Thyroid gland (tissue), 4 donors: Measurements from ENCODE around the gene ARPP21. TPM values are rescaled to one million over a fixed set of nuclear protein-coding genes. Genes with fewer than 3 reads are reported as not detected.

ENCODE experiments used
- DNase-seq, 2 donors: peaks; one replicate each; pipeline ENCODE4 v3.0.0-alpha.2; 2019
- H3K27ac ChIP-seq, 3 donors: fragments of 200-600 bp; sonication (generic); 1 replicate in 2 of 3; 2 replicates in 1 of 3; pipeline ENCODE4 v1.5.1; 2016 to 2019; ENCODE audit warnings: mild to moderate bottlenecking in 1 of 3, moderate library complexity in 1 of 3
- H3K27me3 ChIP-seq: fragments of 200-600 bp; sonication (generic); one replicate; pipeline ENCODE4 v1.5.1; 2019
- H3K36me3 ChIP-seq, 2 donors: fragments of 200-600 bp; sonication (generic); one replicate each; pipeline ENCODE4 v1.5.1; 2016 to 2019
- H3K4me1 ChIP-seq, 2 donors: fragments of 200-600 bp; sonication (generic); one replicate each; pipeline ENCODE4 v1.5.1; 2017 to 2019
- H3K4me3 ChIP-seq, 3 donors: fragments of 200-600 bp; sonication (generic); replicated peaks in 1 of 3; 1 replicate in 2 of 3; 2 replicates in 1 of 3; pipeline ENCODE4 v1.5.1; 2016; ENCODE audit warnings: mild to moderate bottlenecking in 1 of 3
- H3K9me3 ChIP-seq: fragments of 200-600 bp; sonication (generic); one replicate; pipeline ENCODE4 v1.5.1; 2017
- CTCF ChIP-seq, 6 experiments: fragments of 200-600 bp in 3 of 6; fragments of 450-650 bp in 3 of 6; sonication (generic) in 3 of 6; IDR thresholded peaks; one replicate each; pipeline ENCODE4 v1.5.1; 2016 to 2019; ENCODE audit warnings: antibody characterized with exemption in 6 of 6, mild to moderate bottlenecking in 2 of 6, inconsistent platforms in 1 of 6, moderate library complexity in 1 of 6
- POLR2A ChIP-seq, 2 donors: fragments of 450-650 bp; IDR thresholded peaks; one replicate each; pipeline ENCODE4 v1.6.1; 2017; ENCODE audit warnings: antibody characterized with exemption in 2 of 2, mild to moderate bottlenecking in 2 of 2, moderate library complexity in 1 of 2
- WGBS, 2 donors: methylation state at CpG; one replicate each; pipeline ENCODE4 v1.1.5; 2017; 5-methylcytosine and 5-hydroxymethylcytosine counted together
- intact Hi-C: fragments of 100-400 bp; cut with DNase I; formaldehyde crosslinking; loops from one replicate; pipeline ENCODE4 v1.15.1; 2023
- total RNA-seq, 4 donors: library from RNA; depleted of rRNA; stranded (reverse); fragments of >200 nt; gene quantifications; one replicate each; pipeline ENCODE4 v1.2.3, GENCODE V29; 2016

The ARPP21 gene
- total RNA-seq, 4 donors from 2014 or later = not detected

- H3K4me1 ChIP-seq = no peaks in the 10 kb centered on the region
- no peak overlapping the region for H3K27ac ChIP-seq
- WGBS, 2 donors = 84 to 89% methylated on average over 1 of the region's 1 CpG
- no peak for TF ChIP-seq POLR2A (IDR thresholded peaks at IDR 0.05)
- intact Hi-C loops = no loop called here
- H3K4me3 ChIP-seq = no peak overlapping the region
- H3K9me3 ChIP-seq = no peaks in the 10 kb centered on the region
- no peaks in the 10 kb centered on the region for H3K36me3 ChIP-seq
- no peak for DNase-seq
- H3K27me3 ChIP-seq = no peaks in the 10 kb centered on the region
These were observed 122.0 kb downstream of the ARPP21 start for GRCh38 chr3:35761311-35761710.

GRCh38 chr3:35772381-35773015 lies 133.2 kb downstream of the ARPP21 start:
- H3K4me1 ChIP-seq = no peaks in the 10 kb centered on the region
- no peaks in the 10 kb centered on the region for H3K27me3 ChIP-seq
- H3K9me3 ChIP-seq = no peaks in the 10 kb centered on the region
- TF ChIP-seq POLR2A (IDR thresholded peaks at IDR 0.05) (no peak), CTCF (IDR thresholded peaks at IDR 0.05) (no peak)
- no peak overlapping the region for H3K27ac ChIP-seq
- no peaks in the 10 kb centered on the region for H3K36me3 ChIP-seq
- 74 to 86% methylated on average over 2 of the region's 2 CpGs for WGBS, 2 donors
- intact Hi-C loops = no loop called here
- no peak for DNase-seq
- no peak overlapping the region for H3K4me3 ChIP-seq

GRCh38 chr3:35773417-35773816 lies 134.1 kb downstream of the ARPP21 start:
- H3K9me3 ChIP-seq = no peaks in the 10 kb centered on the region
- intact Hi-C loops = no loop called here
- H3K4me1 ChIP-seq = no peaks in the 10 kb centered on the region
- TF ChIP-seq CTCF (IDR thresholded peaks at IDR 0.05) = no peak
- no peak for TF ChIP-seq POLR2A (IDR thresholded peaks at IDR 0.05)
- H3K4me3 ChIP-seq = no peak overlapping the region
- no peaks in the 10 kb centered on the region for H3K36me3 ChIP-seq
- WGBS, 2 donors = 90 to 95% methylated on average over 1 of the region's 1 CpG
- no peak overlapping the region for H3K27ac ChIP-seq
- H3K27me3 ChIP-seq = no peaks in the 10 kb centered on the region
- DNase-seq = no peak

GRCh38 chr3:35776346-35776745 lies 137.0 kb downstream of the ARPP21 start:
- Histone ChIP-seq H3K4me3 (no peak overlapping the region), H3K36me3 (no peaks in the 10 kb centered on the region), H3K4me1 (no peaks in the 10 kb centered on the region), H3K27me3 (no peaks in the 10 kb centered on the region), H3K27ac (no peak overlapping the region), H3K9me3 (no peaks in the 10 kb centered on the region)
- intact Hi-C loops = no loop called here
- no peak for DNase-seq
- 75 to 78% methylated on average over 2 of the region's 2 CpGs for WGBS, 2 donors
- no peak for TF ChIP-seq CTCF (IDR thresholded peaks at IDR 0.05)
- no peak for TF ChIP-seq POLR2A (IDR thresholded peaks at IDR 0.05)

GRCh38 chr3:35777065-35777464 lies 137.7 kb downstream of the ARPP21 start:
- no peak for TF ChIP-seq CTCF (IDR thresholded peaks at IDR 0.05)
- TF ChIP-seq POLR2A (IDR thresholded peaks at IDR 0.05) = no peak
- H3K36me3 ChIP-seq = no peaks in the 10 kb centered on the region
- intact Hi-C loops = no loop called here
- no peak for DNase-seq
- no peaks in the 10 kb centered on the region for H3K4me1 ChIP-seq
- H3K27me3 ChIP-seq = no peaks in the 10 kb centered on the region
- WGBS, 2 donors = 77 to 88% methylated on average over 2 of the region's 2 CpGs
- no peak overlapping the region for H3K27ac ChIP-seq
- H3K9me3 ChIP-seq = no peaks in the 10 kb centered on the region
- no peak overlapping the region for H3K4me3 ChIP-seq
